ENCODE measurements around the gene IFNA16.
"Not testable (repeated sequence)": the region's sequence is repeated elsewhere in the genome, so short reads cannot be mapped to it uniquely, and the experiment has no call there.

Gene IFNA16

GRCh38 chr9:21210311-21210710 lies 6.8 kb downstream of the IFNA16 start:
- TF ChIP-seq CTCF (conservative IDR thresholded peaks at IDR 0.05): no peak
- no peak overlapping the region for H3K27ac ChIP-seq

- not testable (repeated sequence) for H3K27ac ChIP-seq
Measured at GRCh38 chr9:21207043-21207442, 10.1 kb downstream of the IFNA16 start, which contains the start of gene IFNA10. Gene IFNA10 (minus strand): TSS chr9:21207143. CDS start chr9:21207097, 46 bp downstream.

GRCh38 chr9:21205204-21205603 lies 11.9 kb downstream of the IFNA16 start:
- no peak overlapping the region for H3K27ac ChIP-seq
- no peak for TF ChIP-seq CTCF (conservative IDR thresholded peaks at IDR 0.05)

- H3K27ac ChIP-seq: not testable (repeated sequence)
Measured at GRCh38 chr9:21202105-21202504, 15.0 kb downstream of the IFNA16 start, which contains the start of gene IFNA7. Gene IFNA7 (minus strand): TSS chr9:21202205. CDS start chr9:21202165, 40 bp downstream.

- H3K27ac ChIP-seq: not testable (repeated sequence)
- TF ChIP-seq CTCF (conservative IDR thresholded peaks at IDR 0.05): peak; percentile 65
Measured at GRCh38 chr9:21194867-21195776, 22.0 kb downstream of the IFNA16 start.

- H3K27ac ChIP-seq: not testable (repeated sequence)
Measured at GRCh38 chr9:21187487-21187886, 29.6 kb downstream of the IFNA16 start, which contains the start of gene IFNA4. Gene IFNA4 (minus strand): TSS chr9:21187587. CDS start chr9:21187531, 56 bp downstream.

- not testable (repeated sequence) for H3K27ac ChIP-seq
- peak; percentile 41 for TF ChIP-seq CTCF (conservative IDR thresholded peaks at IDR 0.05)
Measured at GRCh38 chr9:21182810-21183736, 34.0 kb downstream of the IFNA16 start.

GRCh38 chr9:21174671-21175070 lies 42.4 kb downstream of the IFNA16 start:
- no peak overlapping the region for H3K27ac ChIP-seq
- no peak for TF ChIP-seq CTCF (conservative IDR thresholded peaks at IDR 0.05)

All from VCaP (cell line).